ENCODE measurements around the gene WBP1L. TPM values are rescaled to one million over a fixed set of nuclear protein-coding genes. Genes with fewer than 3 reads are reported as not detected.

The WBP1L gene
- total RNA-seq, 4 donors from 2014 or later = 92.8 to 185 (median 154) TPM

- TF ChIP-seq CTCF (IDR thresholded peaks at IDR 0.05; ENCODE audit: low read depth) = no peak
Measured at GRCh38 chr10:102753718-102754117, 10.0 kb downstream of the WBP1L start.

DNA sequence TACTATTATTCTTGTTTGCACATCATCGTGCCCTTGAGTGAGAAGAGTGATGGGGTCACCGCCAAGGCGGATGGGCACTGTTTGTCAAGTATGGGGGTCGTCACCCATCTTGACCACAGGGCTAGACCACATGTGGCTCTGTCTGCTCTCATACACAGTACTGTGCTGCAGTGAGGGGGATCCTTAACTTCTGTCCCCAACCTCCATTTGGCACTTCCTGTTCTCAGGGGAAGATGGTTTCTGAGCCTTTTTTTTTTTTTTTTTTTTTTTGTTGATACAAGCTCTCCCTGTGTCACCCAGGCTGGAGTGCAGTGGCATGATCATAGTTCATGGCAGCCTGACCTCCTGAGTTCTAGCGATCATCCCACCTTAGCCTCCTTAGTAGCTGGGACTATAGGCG is 13.6 kb downstream of the WBP1L start:
- TF ChIP-seq CTCF (IDR thresholded peaks at IDR 0.05; ENCODE audit: low read depth) = no peak

GRCh38 chr10:102758240-102758932 is 14.6 kb downstream of the WBP1L start:
- TF ChIP-seq CTCF (IDR thresholded peaks at IDR 0.05; ENCODE audit: low read depth) = no peak

DNA sequence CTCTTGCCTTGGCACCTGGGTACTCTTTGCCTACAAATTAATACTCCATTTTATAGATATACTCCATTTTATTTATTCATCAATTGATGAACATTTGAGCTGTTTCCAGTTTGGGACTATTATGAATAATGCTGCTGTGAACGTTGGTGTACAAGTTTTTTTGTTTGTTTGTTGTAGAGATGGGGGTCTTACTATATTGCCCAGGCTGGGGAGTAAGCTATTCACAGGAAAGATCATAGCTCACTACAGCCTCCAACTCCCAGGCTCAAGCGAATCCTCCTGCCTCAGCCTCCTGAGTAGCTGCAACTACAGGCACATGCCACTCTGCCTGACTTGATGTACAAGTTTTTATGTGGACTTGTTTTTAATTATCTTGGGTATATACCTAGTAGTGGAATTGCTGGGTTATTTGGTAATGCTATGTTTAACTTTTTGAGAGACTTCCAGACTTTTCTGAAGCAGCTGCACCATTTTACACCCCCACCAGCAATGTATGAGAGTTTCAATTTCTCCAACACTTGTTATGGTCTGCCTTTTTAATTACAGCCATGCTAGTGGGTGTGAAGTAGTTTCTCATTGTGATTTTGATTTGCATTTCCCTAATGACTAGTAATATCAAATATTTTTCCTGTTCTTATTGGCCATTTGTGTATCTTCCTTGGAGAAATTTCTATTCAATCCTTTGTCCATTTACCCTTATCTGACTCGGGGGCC is 15.9 kb downstream of the WBP1L start:
- no peak for TF ChIP-seq CTCF (IDR thresholded peaks at IDR 0.05; ENCODE audit: low read depth)

GRCh38 chr10:102761981-102762380 is 18.2 kb downstream of the WBP1L start:
- no peak for TF ChIP-seq CTCF (IDR thresholded peaks at IDR 0.05; ENCODE audit: low read depth)

- TF ChIP-seq CTCF (IDR thresholded peaks at IDR 0.05; ENCODE audit: low read depth) = no peak
Measured at GRCh38 chr10:102762401-102763015, 18.8 kb downstream of the WBP1L start.

DNA sequence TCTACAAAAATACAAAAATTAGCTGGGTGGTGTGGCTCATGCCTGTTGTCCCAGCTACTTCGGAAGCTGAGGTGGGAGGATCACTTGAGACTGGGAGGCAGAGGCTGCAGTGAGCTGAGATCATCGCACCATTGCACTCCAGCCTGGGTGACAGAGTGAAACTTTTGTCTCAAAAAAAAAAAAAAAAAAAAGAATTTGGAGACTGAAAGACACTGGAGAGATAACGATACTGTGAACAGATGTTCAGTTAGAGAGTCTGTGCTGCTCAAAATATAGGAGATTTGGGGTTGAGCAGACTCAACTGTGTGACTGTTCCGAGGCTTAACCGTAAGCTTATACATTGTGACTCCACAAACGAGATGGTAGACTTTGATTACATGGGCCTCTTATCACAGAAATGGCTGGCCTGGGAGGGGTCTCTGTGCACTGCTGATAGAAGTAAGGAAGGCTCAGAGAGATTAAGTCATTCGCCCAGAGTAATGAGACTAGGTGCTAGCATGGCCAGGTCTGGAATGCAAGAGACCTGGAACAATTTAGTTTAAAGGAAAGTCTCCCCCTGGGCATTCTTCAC is 19.4 kb downstream of the WBP1L start:
- TF ChIP-seq CTCF (IDR thresholded peaks at IDR 0.05; ENCODE audit: low read depth) = no peak
